Ascending aorta (tissue), 2 donors: ENCODE data around the gene PARK7. TPM values are rescaled to one million over a fixed set of nuclear protein-coding genes. Genes with fewer than 3 reads are reported as not detected.

Experiments
- DNase-seq, 2 donors: peaks; one replicate each; pipeline ENCODE4 v3.0.0-alpha.2; 2019; ENCODE audit warnings: low spot score in 2 of 2
- H3K27ac ChIP-seq, 2 donors: fragments of 200-600 bp; sonication (generic); one replicate each; pipeline ENCODE4 v1.5.1; 2016 to 2017; ENCODE audit warnings: mild to moderate bottlenecking in 1 of 2
- H3K27me3 ChIP-seq: fragments of 200-600 bp; sonication (generic); one replicate; pipeline ENCODE4 v1.5.1; 2017
- H3K36me3 ChIP-seq, 2 donors: fragments of 200-600 bp; sonication (generic); one replicate each; pipeline ENCODE4 v1.5.1; 2016
- H3K4me1 ChIP-seq, 2 donors: fragments of 200-600 bp; sonication (generic); one replicate each; pipeline ENCODE4 v1.5.1; 2016 to 2017; ENCODE audit warnings: mild to moderate bottlenecking in 1 of 2
- H3K4me3 ChIP-seq, 2 donors: fragments of 200-600 bp; sonication (generic); one replicate each; pipeline ENCODE4 v1.5.1; 2016 to 2017; ENCODE audit warnings: mild to moderate bottlenecking in 1 of 2
- H3K9me3 ChIP-seq, 2 donors: fragments of 200-600 bp; sonication (generic); one replicate each; pipeline ENCODE4 v1.5.1; 2016
- CTCF ChIP-seq, 3 experiments: fragments of 200-600 bp in 2 of 3; fragments of 450-650 bp in 1 of 3; sonication (generic) in 2 of 3; IDR thresholded peaks; one replicate each; pipeline ENCODE4 v1.5.1; 2016 to 2019; ENCODE audit warnings: antibody characterized with exemption in 3 of 3, mild to moderate bottlenecking in 1 of 3, moderate library complexity in 1 of 3
- intact Hi-C: fragments of 100-400 bp; cut with DNase I; formaldehyde crosslinking; loops from one replicate; pipeline ENCODE4 v1.15.1; 2023
- total RNA-seq: library from RNA; depleted of rRNA; stranded (reverse); fragments of >200 nt; gene quantifications from one replicate; pipeline ENCODE4 v1.1.0, GENCODE V29; 2016

The PARK7 gene
- total RNA-seq, 1 donor from 2014 or later: 103 TPM

DNA sequence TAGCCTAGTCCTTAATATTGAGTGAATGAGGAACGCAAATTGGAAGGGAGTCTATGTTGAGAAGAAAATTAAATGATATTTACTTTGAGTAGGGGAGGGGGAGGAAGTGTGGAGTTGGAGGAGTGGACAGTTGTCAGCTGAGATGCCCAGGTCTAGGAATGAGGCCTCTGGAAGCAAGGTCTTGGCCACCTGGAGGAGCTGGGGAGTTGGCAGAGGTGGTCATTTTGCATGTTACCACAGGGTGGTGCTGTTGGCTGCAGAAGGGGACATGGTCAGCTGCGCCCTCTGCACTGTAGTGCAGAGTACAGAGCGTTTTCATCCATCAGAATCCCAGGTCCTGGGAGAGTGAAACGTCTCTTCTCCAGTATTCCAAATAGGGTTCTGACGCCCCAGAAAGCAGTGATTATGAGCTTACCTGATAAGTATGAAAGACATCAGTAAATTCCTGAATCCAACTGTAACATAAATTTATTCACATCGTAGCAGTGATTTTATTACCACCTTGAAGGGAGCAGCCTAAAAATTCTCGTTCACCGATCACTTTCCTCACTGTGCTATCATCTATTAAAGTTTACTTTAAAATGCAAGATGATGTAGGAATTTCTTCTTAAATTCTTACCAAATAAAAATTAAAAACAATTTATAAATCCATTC is 13.8 kb downstream of the PARK7 start:
- intact Hi-C loops: loop anchor here (2.0 to 5.0 kb wide), 2 partner anchors 42 to 373 kb away; no protein-coding TSS in a partner anchor
- Histone ChIP-seq H3K9me3 (no peaks in the 10 kb centered on the region), H3K27ac (no peak overlapping the region), H3K36me3 (peaks cover 48 to 62% of the 10 kb centered on the region in 2 donors), H3K27me3 (no peaks in the 10 kb centered on the region), H3K4me1 (peaks cover 0 to 10% of the 10 kb centered on the region in 2 donors), H3K4me3 (no peak overlapping the region)
- TF ChIP-seq CTCF (IDR thresholded peaks at IDR 0.05): peak; percentile 85 to 87 (median 85)
- peak in 1 of 2 donors; percentile 78 for DNase-seq

DNA sequence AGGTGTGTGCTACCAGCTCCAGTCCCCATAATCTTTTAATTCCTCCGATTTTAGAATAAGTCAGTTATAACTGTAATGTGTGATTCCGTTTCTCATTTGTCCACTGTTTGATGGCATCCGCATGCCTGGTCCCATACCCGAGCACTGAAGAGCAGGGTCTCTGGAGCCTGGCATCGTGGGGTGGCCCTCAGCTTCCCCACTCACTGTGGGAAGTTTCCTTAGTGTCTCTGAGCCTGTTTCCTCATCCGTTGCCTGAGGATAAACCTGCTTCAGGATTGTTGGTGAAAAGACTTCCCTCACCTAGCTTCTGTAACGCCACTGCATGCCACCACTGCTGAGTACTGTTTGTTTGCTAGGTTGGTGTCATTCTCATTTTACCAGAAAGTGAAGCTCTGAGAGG is 19.5 kb downstream of the PARK7 start:
- H3K27ac ChIP-seq: no peak overlapping the region

GRCh38 chr1:7983086-7983778 is 21.7 kb downstream of the PARK7 start:
- intact Hi-C loops: loop anchor here (10.0 kb wide), 1 partner anchor 592 kb away; no protein-coding TSS in a partner anchor
- Histone ChIP-seq H3K36me3 (peaks cover 53 to 79% of the 10 kb centered on the region in 2 donors), H3K4me3 (no peak overlapping the region), H3K27ac (no peak overlapping the region), H3K4me1 (peaks cover 0 to 2% of the 10 kb centered on the region in 2 donors), H3K27me3 (no peaks in the 10 kb centered on the region), H3K9me3 (no peaks in the 10 kb centered on the region)
- no peak for TF ChIP-seq CTCF (IDR thresholded peaks at IDR 0.05)
- DNase-seq: no peak

More for the DNA sequence above, 19.5 kb downstream of the PARK7 start:
- no peak for TF ChIP-seq CTCF (IDR thresholded peaks at IDR 0.05)
- Histone ChIP-seq H3K27me3 (no peaks in the 10 kb centered on the region), H3K4me3 (no peak overlapping the region), H3K4me1 (peaks cover 0 to 12% of the 10 kb centered on the region in 2 donors), H3K36me3 (peaks cover 47 to 70% of the 10 kb centered on the region in 2 donors), H3K9me3 (no peaks in the 10 kb centered on the region)
- intact Hi-C loops: loop anchor here (10.0 kb wide), 1 partner anchor 594 kb away; no protein-coding TSS in a partner anchor
- DNase-seq: no peak

- H3K4me1 ChIP-seq: peaks cover 0 to 2% of the 10 kb centered on the region in 2 donors
- no peak overlapping the region for H3K27ac ChIP-seq
- TF ChIP-seq CTCF (IDR thresholded peaks at IDR 0.05): no peak
- H3K36me3 ChIP-seq: peaks cover 38 to 63% of the 10 kb centered on the region in 2 donors
- no peak for DNase-seq
- intact Hi-C loops: loop anchor here (10.0 kb wide), 1 partner anchor 590 kb away; no protein-coding TSS in a partner anchor
- H3K4me3 ChIP-seq: no peak overlapping the region
- H3K27me3 ChIP-seq: no peaks in the 10 kb centered on the region
- no peaks in the 10 kb centered on the region for H3K9me3 ChIP-seq
Measured at GRCh38 chr1:7984811-7985210, 23.3 kb downstream of the PARK7 start.

DNA sequence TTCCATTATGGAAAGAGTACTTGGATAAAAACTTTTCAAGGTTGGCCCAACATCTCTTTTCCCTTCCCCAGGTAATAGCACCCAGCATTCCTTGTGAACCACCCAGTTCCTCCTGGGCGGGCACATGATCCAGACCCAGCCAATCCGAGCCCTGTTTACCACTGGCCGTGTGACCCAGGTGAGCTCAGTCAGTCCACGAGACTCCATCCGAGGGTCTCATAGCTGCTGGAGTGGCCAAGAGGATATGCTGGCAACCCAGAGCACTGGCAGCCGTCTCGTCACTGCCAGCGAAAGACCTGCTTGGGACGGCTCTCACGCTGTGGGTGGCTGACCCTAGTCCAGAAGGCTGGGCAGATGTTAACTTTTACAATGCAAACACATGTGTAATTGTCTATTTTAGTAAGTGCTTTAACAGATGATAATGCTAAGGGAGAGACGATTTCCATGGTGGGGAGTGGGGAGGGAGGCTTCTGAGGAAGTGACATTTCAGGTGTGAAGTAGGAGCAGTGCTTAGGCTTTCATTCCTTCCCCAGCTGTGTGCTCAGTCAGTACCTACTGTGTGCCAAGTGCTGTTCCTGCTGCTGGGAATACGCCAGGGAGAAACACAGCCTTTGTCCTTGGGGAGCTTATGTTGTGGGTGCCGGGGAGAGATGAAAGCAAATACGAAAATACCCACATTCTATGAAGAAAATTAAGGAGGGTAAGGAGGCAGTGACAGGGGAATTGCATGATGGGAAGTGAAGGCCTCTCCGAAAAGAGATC is 24.5 kb downstream of the PARK7 start:
- peaks cover 34 to 52% of the 10 kb centered on the region in 2 donors for H3K36me3 ChIP-seq
- intact Hi-C loops: loop anchor here (10.0 kb wide), 1 partner anchor 589 kb away; no protein-coding TSS in a partner anchor
- H3K4me3 ChIP-seq: no peak overlapping the region
- H3K27me3 ChIP-seq: no peaks in the 10 kb centered on the region
- H3K4me1 ChIP-seq: peaks cover 0 to 2% of the 10 kb centered on the region in 2 donors
- no peak for TF ChIP-seq CTCF (IDR thresholded peaks at IDR 0.05)
- no peak for DNase-seq
- H3K9me3 ChIP-seq: no peaks in the 10 kb centered on the region
- no peak overlapping the region for H3K27ac ChIP-seq
